Measurements from ENCODE around the gene UROS.
A peak's percentile ranks its signal among the peaks of the same experiment; 100 is the strongest.

The UROS gene

GRCh38 chr10:125838802-125839575, 15.9 kb upstream of the UROS start:
- Histone ChIP-seq H3K9ac (no peak overlapping the region), H3K9me3 (ENCODE audit: control insufficient read depth, low read length) (no peaks in the 10 kb centered on the region), H3K36me3 (ENCODE audit: control insufficient read depth, insufficient read depth, low read length) (no peaks in the 10 kb centered on the region), H3K4me3 (ENCODE audit: low read depth, low read length) (no peak overlapping the region), H2AFZ (no peak overlapping the region), H3K27ac (no peak overlapping the region), H3K4me1 (no peaks in the 10 kb centered on the region), H3K4me2 (ENCODE audit: low read length) (no peak overlapping the region), H3K79me2 (no peaks in the 10 kb centered on the region), H3K27me3 (ENCODE audit: control insufficient read depth, insufficient read depth, low read length) (no peaks in the 10 kb centered on the region)
- TF ChIP-seq CTCF (IDR thresholded peaks at IDR 0.05): no peak

GRCh38 chr10:125836746-125837145, 13.7 kb upstream of the UROS start:
- Histone ChIP-seq H3K9me3 (ENCODE audit: control insufficient read depth, low read length) (no peaks in the 10 kb centered on the region), H3K79me2 (no peaks in the 10 kb centered on the region), H3K36me3 (ENCODE audit: control insufficient read depth, insufficient read depth, low read length) (no peaks in the 10 kb centered on the region), H3K4me3 (ENCODE audit: low read depth, low read length) (no peak overlapping the region), H3K9ac (no peak overlapping the region), H3K4me1 (no peaks in the 10 kb centered on the region), H3K27me3 (ENCODE audit: control insufficient read depth, insufficient read depth, low read length) (no peaks in the 10 kb centered on the region), H2AFZ (no peak overlapping the region), H3K27ac (no peak overlapping the region), H3K4me2 (ENCODE audit: low read length) (no peak overlapping the region)
- no peak for TF ChIP-seq CTCF (IDR thresholded peaks at IDR 0.05)

GRCh38 chr10:125828311-125828710, 5.3 kb upstream of the UROS start:
- H3K36me3 ChIP-seq (ENCODE audit: control insufficient read depth, insufficient read depth, low read length): no peaks in the 10 kb centered on the region
- H3K9ac ChIP-seq: no peak overlapping the region
- TF ChIP-seq CTCF (IDR thresholded peaks at IDR 0.05): no peak
- no peaks in the 10 kb centered on the region for H3K27me3 ChIP-seq (ENCODE audit: control insufficient read depth, insufficient read depth, low read length)
- H3K4me1 ChIP-seq: peaks cover 10% of the 10 kb centered on the region
- H2AFZ ChIP-seq: no peak overlapping the region
- no peak overlapping the region for H3K27ac ChIP-seq
- no peaks in the 10 kb centered on the region for H3K9me3 ChIP-seq (ENCODE audit: control insufficient read depth, low read length)
- H3K4me2 ChIP-seq (ENCODE audit: low read length): no peak overlapping the region
- peaks cover 22% of the 10 kb centered on the region for H3K79me2 ChIP-seq
- no peak overlapping the region for H3K4me3 ChIP-seq (ENCODE audit: low read depth, low read length)

GRCh38 chr10:125827133-125827532, 4.1 kb upstream of the UROS start:
- H3K9ac ChIP-seq: no peak overlapping the region
- H3K4me1 ChIP-seq: peaks cover 10% of the 10 kb centered on the region
- peaks cover 25% of the 10 kb centered on the region for H3K79me2 ChIP-seq
- H3K27ac ChIP-seq: no peak overlapping the region
- no peaks in the 10 kb centered on the region for H3K27me3 ChIP-seq (ENCODE audit: control insufficient read depth, insufficient read depth, low read length)
- no peaks in the 10 kb centered on the region for H3K36me3 ChIP-seq (ENCODE audit: control insufficient read depth, insufficient read depth, low read length)
- no peaks in the 10 kb centered on the region for H3K9me3 ChIP-seq (ENCODE audit: control insufficient read depth, low read length)
- H3K4me3 ChIP-seq (ENCODE audit: low read depth, low read length): no peak overlapping the region
- H2AFZ ChIP-seq: no peak overlapping the region
- no peak for TF ChIP-seq CTCF (IDR thresholded peaks at IDR 0.05)
- no peak overlapping the region for H3K4me2 ChIP-seq (ENCODE audit: low read length)

- peaks cover 10% of the 10 kb centered on the region for H3K4me1 ChIP-seq
- H3K4me3 ChIP-seq (ENCODE audit: low read depth, low read length): peak overlapping the region; percentile 84
- no peak overlapping the region for H3K9ac ChIP-seq
Observed at GRCh38 chr10:125824736-125825135, 1.7 kb upstream of the UROS start.

More at GRCh38 chr10:125824736-125825135, 1.7 kb upstream of the UROS start:
- Histone ChIP-seq H3K4me2 (ENCODE audit: low read length) (peak overlapping the region; percentile 59), H3K9me3 (ENCODE audit: control insufficient read depth, low read length) (no peaks in the 10 kb centered on the region), H3K27me3 (ENCODE audit: control insufficient read depth, insufficient read depth, low read length) (no peaks in the 10 kb centered on the region), H2AFZ (no peak overlapping the region), H3K36me3 (ENCODE audit: control insufficient read depth, insufficient read depth, low read length) (no peaks in the 10 kb centered on the region), H3K79me2 (peaks cover 25% of the 10 kb centered on the region), H3K27ac (no peak overlapping the region)
- no peak for TF ChIP-seq CTCF (IDR thresholded peaks at IDR 0.05)

Measured in parathyroid adenoma (tissue), 2 donors.